Fibroblast of skin of right quadriceps (primary cell): ENCODE measurements around the gene SYTL3.
A peak's percentile ranks its signal among the peaks of the same experiment; 100 is the strongest.

ENCODE experiments used
- DNase-seq: peaks from one replicate; pipeline ENCODE4 v3.0.0-alpha.2; 2013

Gene SYTL3

GRCh38 chr6:158763434-158764182, 113.8 kb downstream of the SYTL3 start:
- DNase-seq, result no peak

GRCh38 chr6:158764183-158764849, 114.5 kb downstream of the SYTL3 start:
- DNase-seq, result no peak

- no peak for DNase-seq
Observed at GRCh38 chr6:158764926-158765325, 115.1 kb downstream of the SYTL3 start.

- no peak for DNase-seq
Observed at GRCh38 chr6:158765499-158766068, 115.7 kb downstream of the SYTL3 start.

- no peak for DNase-seq
Observed at GRCh38 chr6:158766621-158767455, 117.0 kb downstream of the SYTL3 start.

- DNase-seq, result no peak
Observed at GRCh38 chr6:158767709-158768108, 117.9 kb downstream of the SYTL3 start.

GRCh38 chr6:158768436-158768835, 118.6 kb downstream of the SYTL3 start:
- no peak for DNase-seq

GRCh38 chr6:158769234-158769770, 119.4 kb downstream of the SYTL3 start:
- no peak for DNase-seq

GRCh38 chr6:158769771-158770432, 120.0 kb downstream of the SYTL3 start:
- no peak for DNase-seq

- DNase-seq, result no peak
Observed at GRCh38 chr6:158770533-158771330, 120.9 kb downstream of the SYTL3 start.

GRCh38 chr6:158771399-158772152, 121.7 kb downstream of the SYTL3 start:
- DNase-seq, result no peak

GRCh38 chr6:158772172-158772571, 122.3 kb downstream of the SYTL3 start:
- no peak for DNase-seq

- DNase-seq, result peak; percentile 38
Observed at GRCh38 chr6:158772851-158773371, 123.1 kb downstream of the SYTL3 start.

- no peak for DNase-seq
Observed at GRCh38 chr6:158773581-158774449, 124.0 kb downstream of the SYTL3 start.

- DNase-seq, result no peak
Observed at GRCh38 chr6:158774717-158775449, 125.0 kb downstream of the SYTL3 start.

GRCh38 chr6:158775832-158776231, 126.0 kb downstream of the SYTL3 start:
- no peak for DNase-seq

- DNase-seq, result no peak
Observed at GRCh38 chr6:158776737-158777136, 126.9 kb downstream of the SYTL3 start.

GRCh38 chr6:158777510-158777909, 127.7 kb downstream of the SYTL3 start:
- DNase-seq, result no peak
